Peyer's patch (tissue), 4 donors: ENCODE measurements around the gene EYA2.

Source experiments
- POLR2A ChIP-seq, 2 donors: fragments of 450-650 bp; IDR thresholded peaks; one replicate each; pipeline ENCODE4 v1.5.1; 2017; ENCODE audit warnings: antibody characterized with exemption in 2 of 2, mild to moderate bottlenecking in 2 of 2, moderate library complexity in 2 of 2
- TF ChIP-seq, protein P1 (sequence below), 6 experiments: fragments of 450-650 bp in 4 of 6; fragments of 200-600 bp in 2 of 6; sonication (generic) in 1 of 6; IDR thresholded peaks; one replicate each; pipeline ENCODE4 v1.5.1; 2017 to 2019; ENCODE audit warnings: antibody characterized with exemption in 6 of 6, mild to moderate bottlenecking in 3 of 6, moderate library complexity in 1 of 6

DNA sequence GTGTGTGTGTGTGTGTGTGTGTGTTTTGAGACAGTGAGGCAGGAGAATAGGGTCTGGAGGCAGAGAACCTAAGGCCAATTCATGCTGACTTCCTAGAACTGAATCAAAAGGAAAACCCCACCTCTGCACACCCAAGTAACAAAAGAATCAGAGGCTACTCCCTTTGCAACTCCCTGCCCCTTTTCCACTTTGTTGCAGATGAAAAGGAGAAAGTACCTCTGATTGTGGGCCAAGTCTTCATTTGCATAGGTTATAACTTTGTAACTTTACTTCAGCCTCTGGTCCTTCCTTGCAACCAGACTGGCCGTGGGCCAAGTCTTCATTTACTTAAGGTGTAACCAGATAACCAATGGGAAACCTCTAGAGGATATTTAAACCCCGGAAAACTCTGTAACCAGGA lies 168.8 kb downstream of the EYA2 start:
- TF ChIP-seq, protein P1, sequence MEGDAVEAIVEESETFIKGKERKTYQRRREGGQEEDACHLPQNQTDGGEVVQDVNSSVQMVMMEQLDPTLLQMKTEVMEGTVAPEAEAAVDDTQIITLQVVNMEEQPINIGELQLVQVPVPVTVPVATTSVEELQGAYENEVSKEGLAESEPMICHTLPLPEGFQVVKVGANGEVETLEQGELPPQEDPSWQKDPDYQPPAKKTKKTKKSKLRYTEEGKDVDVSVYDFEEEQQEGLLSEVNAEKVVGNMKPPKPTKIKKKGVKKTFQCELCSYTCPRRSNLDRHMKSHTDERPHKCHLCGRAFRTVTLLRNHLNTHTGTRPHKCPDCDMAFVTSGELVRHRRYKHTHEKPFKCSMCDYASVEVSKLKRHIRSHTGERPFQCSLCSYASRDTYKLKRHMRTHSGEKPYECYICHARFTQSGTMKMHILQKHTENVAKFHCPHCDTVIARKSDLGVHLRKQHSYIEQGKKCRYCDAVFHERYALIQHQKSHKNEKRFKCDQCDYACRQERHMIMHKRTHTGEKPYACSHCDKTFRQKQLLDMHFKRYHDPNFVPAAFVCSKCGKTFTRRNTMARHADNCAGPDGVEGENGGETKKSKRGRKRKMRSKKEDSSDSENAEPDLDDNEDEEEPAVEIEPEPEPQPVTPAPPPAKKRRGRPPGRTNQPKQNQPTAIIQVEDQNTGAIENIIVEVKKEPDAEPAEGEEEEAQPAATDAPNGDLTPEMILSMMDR (IDR thresholded peaks at IDR 0.05): no peak
- no peak for TF ChIP-seq POLR2A (IDR thresholded peaks at IDR 0.05)
